Sigmoid colon (tissue), 7 donors: ENCODE results near the gene TOMM7. TPM values are rescaled to one million over a fixed set of nuclear protein-coding genes. Genes with fewer than 3 reads are reported as not detected.

Source experiments
- DNase-seq: peaks from one replicate; pipeline ENCODE4 v3.0.0-alpha.2; 2019
- H3K27ac ChIP-seq, 4 donors: fragments of 200-600 bp; sonication (generic); one replicate each; pipeline ENCODE4 v1.5.1; 2016 to 2019; ENCODE audit warnings: mild to moderate bottlenecking in 1 of 4
- H3K27me3 ChIP-seq, 3 donors: fragments of 200-600 bp; sonication (generic); one replicate each; pipeline ENCODE4 v1.5.1; 2019; ENCODE audit warnings: mild to moderate bottlenecking in 1 of 3
- H3K36me3 ChIP-seq, 4 donors: fragments of 200-600 bp; sonication (generic); one replicate each; pipeline ENCODE4 v1.5.1; 2016 to 2019
- H3K4me1 ChIP-seq, 4 donors: fragments of 200-600 bp; sonication (generic); one replicate each; pipeline ENCODE4 v1.5.1; 2017 to 2019
- H3K4me3 ChIP-seq, 4 donors: fragments of 200-600 bp; sonication (generic); one replicate each; pipeline ENCODE4 v1.5.1; 2017 to 2019; ENCODE audit warnings: mild to moderate bottlenecking in 2 of 4, moderate library complexity in 1 of 4
- H3K9me3 ChIP-seq, 4 donors: fragments of 200-600 bp in 3 of 4; sonication (generic) in 3 of 4; one replicate each; pipeline versions ENCODE4 v1.5.1 to v1.6.1; 2013 to 2019
- CTCF ChIP-seq, 4 experiments: fragments of 450-650 bp in 3 of 4; fragments of 200-600 bp in 1 of 4; IDR thresholded peaks; one replicate each; pipeline ENCODE4 v1.5.1; 2016 to 2019; ENCODE audit warnings: antibody characterized with exemption in 4 of 4, mild to moderate bottlenecking in 3 of 4, moderate library complexity in 2 of 4
- EP300 ChIP-seq, 4 donors: sonication (generic); formaldehyde crosslinking; IDR thresholded peaks; one replicate each; pipeline ENCODE4 v1.6.1; 2017; ENCODE audit warnings: antibody characterized with exemption in 4 of 4
- POLR2A ChIP-seq, 2 donors: fragments of 450-650 bp; IDR thresholded peaks; one replicate each; pipeline ENCODE4 v1.6.1; 2016; ENCODE audit warnings: antibody characterized with exemption in 2 of 2, mild to moderate bottlenecking in 2 of 2, moderate library complexity in 2 of 2
- POLR2AphosphoS5 ChIP-seq, 4 donors: sonication (generic); formaldehyde crosslinking; IDR thresholded peaks; one replicate each; pipeline ENCODE4 v1.6.1; 2017; ENCODE audit warnings: antibody characterized with exemption in 4 of 4
- WGBS, 2 donors: extraction: QIAGEN DNeasy Blood & Tissue Kit; methylation state at CpG; one replicate each; pipeline ENCODE4 v1.1.7; 2013; 5-methylcytosine and 5-hydroxymethylcytosine counted together
- intact Hi-C: fragments of 100-400 bp; cut with DNase I; formaldehyde crosslinking; loops from one replicate; pipeline ENCODE4 v1.15.1; 2023
- polyA plus RNA-seq, 3 donors: library from polyadenylated mRNA; stranded (reverse); fragments of 200-250 nt; gene quantifications; one replicate each; pipeline ENCODE4 v1.2.3, GENCODE V29; 2013
- total RNA-seq, 4 donors: library from RNA; depleted of rRNA; stranded (reverse); fragments of >200 nt; gene quantifications; one replicate each; pipeline ENCODE4 v1.1.0, GENCODE V29; 2016
- donor health status: healthy with polysubstance abuse.
- donor health status: Bipolar disorder and iron deficiency.
- donor health status: healthy.

TOMM7 gene
- total and polyA plus RNA-seq, 7 donors = 148 to 625 (median 326) TPM

GRCh38 chr7:22867589-22867988 lies 44.9 kb upstream of the TOMM7 start:
- H3K27me3 ChIP-seq = no peaks in the 10 kb centered on the region
- no peaks in the 10 kb centered on the region for H3K9me3 ChIP-seq
- no peak for TF ChIP-seq POLR2A (IDR thresholded peaks at IDR 0.05)
- H3K27ac ChIP-seq = peak overlapping the region; percentile 34 to 59 (median 42)
- H3K4me1 ChIP-seq = peaks cover 0 to 9% (median 0%) of the 10 kb centered on the region in 4 donors
- intact Hi-C loops = no loop called here
- H3K4me3 ChIP-seq = no peak overlapping the region
- H3K36me3 ChIP-seq = no peaks in the 10 kb centered on the region
- WGBS, 2 donors = 38 to 67% methylated on average over 2 of the region's 2 CpGs
- DNase-seq = no peak

DNA sequence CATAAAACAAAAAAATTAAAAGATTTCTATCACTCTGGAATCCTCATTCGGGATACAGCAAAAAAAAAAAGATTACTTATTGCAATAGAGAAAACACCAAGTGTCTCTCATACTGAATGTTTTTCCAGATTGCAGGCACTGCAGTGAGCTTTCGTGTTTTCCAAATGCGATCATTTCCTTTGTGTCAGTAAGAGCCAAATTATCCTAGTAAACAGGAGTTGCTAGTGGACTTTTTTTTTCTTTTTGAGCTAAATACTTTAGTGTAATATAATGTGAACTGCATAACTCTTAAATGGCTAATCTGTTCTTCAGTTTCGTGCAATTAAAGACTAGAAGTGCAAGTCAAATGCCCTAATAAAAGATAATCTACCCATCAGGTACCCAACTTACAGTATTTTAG lies 44.4 kb upstream of the TOMM7 start:
- TF ChIP-seq POLR2A (IDR thresholded peaks at IDR 0.05) (no peak), POLR2AphosphoS5 (IDR thresholded peaks at IDR 0.05) (peak in 1 of 4 donors; percentile 12)
- intact Hi-C loops = no loop called here
- peak overlapping the region; percentile 34 to 59 (median 50) for H3K27ac ChIP-seq
- WGBS, 2 donors = 87 to 88% methylated on average over 4 of the region's 4 CpGs
- H3K4me1 ChIP-seq = peaks cover 0 to 9% (median 0%) of the 10 kb centered on the region in 4 donors
- no peaks in the 10 kb centered on the region for H3K9me3 ChIP-seq
- no peaks in the 10 kb centered on the region for H3K36me3 ChIP-seq
- H3K4me3 ChIP-seq = no peak overlapping the region
- DNase-seq = no peak
- no peaks in the 10 kb centered on the region for H3K27me3 ChIP-seq

DNA sequence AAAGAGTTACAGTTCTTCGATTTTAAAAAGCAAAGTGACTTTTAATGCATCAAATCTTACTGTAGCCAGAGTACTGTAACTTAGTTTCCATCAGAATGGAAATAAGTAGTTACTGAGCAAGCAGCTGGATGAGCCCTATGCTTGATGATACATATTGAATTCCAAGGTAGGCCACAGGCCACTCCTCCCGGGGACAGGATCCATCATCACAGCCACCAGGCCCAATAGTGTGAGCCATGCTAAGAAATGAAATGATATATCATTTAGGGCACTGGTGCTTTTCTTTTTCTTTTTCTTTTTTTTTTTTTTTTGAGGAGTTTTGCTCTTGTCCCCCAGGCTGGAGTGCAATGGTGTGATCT lies 42.9 kb upstream of the TOMM7 start:
- Histone ChIP-seq H3K27me3 (no peaks in the 10 kb centered on the region), H3K36me3 (no peaks in the 10 kb centered on the region), H3K4me3 (no peak overlapping the region), H3K27ac (peak overlapping the region in 2 of 4 donors; percentile 45 to 59), H3K4me1 (peaks cover 0 to 14% (median 5%) of the 10 kb centered on the region in 4 donors), H3K9me3 (no peaks in the 10 kb centered on the region)
- DNase-seq = no peak
- intact Hi-C loops = no loop called here
- 85 to 89% methylated on average over 2 of the region's 2 CpGs for WGBS, 2 donors
- TF ChIP-seq EP300 (IDR thresholded peaks at IDR 0.05) (no peak), POLR2AphosphoS5 (IDR thresholded peaks at IDR 0.05) (no peak), POLR2A (IDR thresholded peaks at IDR 0.05) (no peak), CTCF (IDR thresholded peaks at IDR 0.05) (no peak)

DNA sequence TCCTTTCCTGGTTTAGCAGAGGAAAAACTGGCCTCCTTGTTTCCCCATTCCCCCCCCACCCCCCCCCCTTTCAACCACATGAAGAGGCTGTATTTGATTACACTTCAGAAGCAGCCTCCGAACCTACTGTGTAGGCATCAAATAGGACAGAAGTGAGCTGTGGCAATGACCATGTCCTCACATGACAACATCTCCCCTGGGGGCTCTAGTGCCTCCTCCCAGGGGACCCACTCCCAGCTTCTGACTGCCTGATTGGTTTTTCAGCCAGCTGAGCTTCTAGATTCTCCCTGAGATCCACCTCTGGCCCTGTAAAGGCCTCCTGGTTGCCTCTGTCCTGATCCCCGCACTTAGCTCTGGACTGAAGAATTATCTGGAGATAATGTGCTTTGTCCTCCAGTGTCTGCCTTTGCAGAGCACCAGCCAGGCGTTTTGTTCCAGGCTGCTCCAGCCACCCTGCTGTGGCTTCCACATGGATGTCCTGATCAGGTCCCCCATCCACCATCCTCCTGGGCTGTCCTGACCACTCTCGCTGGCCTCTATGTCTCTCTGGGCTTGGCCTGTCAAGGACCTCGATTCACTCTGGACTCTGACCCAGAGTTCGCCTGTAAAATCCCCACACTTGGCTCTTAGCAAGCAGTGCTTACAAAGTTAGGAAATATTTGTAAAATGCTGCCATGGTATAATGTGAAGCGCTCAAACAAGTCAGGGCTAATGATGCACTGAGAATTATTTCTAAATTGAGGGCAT lies 42.4 kb upstream of the TOMM7 start:
- no peak overlapping the region for H3K4me3 ChIP-seq
- H3K4me1 ChIP-seq = peaks cover 0 to 19% (median 11%) of the 10 kb centered on the region in 4 donors
- DNase-seq = no peak
- H3K9me3 ChIP-seq = no peaks in the 10 kb centered on the region
- peak overlapping the region in 2 of 4 donors; percentile 45 to 59 for H3K27ac ChIP-seq
- WGBS, 2 donors = 71 to 76% methylated on average over 7 of the region's 7 CpGs
- no peak for TF ChIP-seq POLR2AphosphoS5 (IDR thresholded peaks at IDR 0.05)
- TF ChIP-seq POLR2A (IDR thresholded peaks at IDR 0.05) = no peak
- H3K36me3 ChIP-seq = no peaks in the 10 kb centered on the region
- no peaks in the 10 kb centered on the region for H3K27me3 ChIP-seq
- intact Hi-C loops = no loop called here

GRCh38 chr7:22864301-22864700 lies 41.7 kb upstream of the TOMM7 start:
- H3K27ac ChIP-seq = peak overlapping the region in 1 of 4 donors; percentile 59
- intact Hi-C loops = no loop called here
- no peaks in the 10 kb centered on the region for H3K27me3 ChIP-seq

More at GRCh38 chr7:22864301-22864700, 41.7 kb upstream of the TOMM7 start:
- Histone ChIP-seq H3K9me3 (no peaks in the 10 kb centered on the region), H3K4me1 (peaks cover 0 to 25% (median 18%) of the 10 kb centered on the region in 4 donors), H3K4me3 (no peak overlapping the region), H3K36me3 (peaks cover 0 to 3% (median 0%) of the 10 kb centered on the region in 4 donors)
- WGBS, 2 donors = 96 to 98% methylated on average over 1 of the region's 1 CpG
- no peak for DNase-seq
- no peak for TF ChIP-seq CTCF (IDR thresholded peaks at IDR 0.05)
- no peak for TF ChIP-seq EP300 (IDR thresholded peaks at IDR 0.05)
